Liver (tissue), 3 donors: ENCODE results near the gene NAGLU.

Experiments used
- GABPA ChIP-seq, 2 donors: IDR thresholded peaks in 1 of 2; conservative IDR thresholded peaks in 1 of 2; 2 replicates each; pipeline ENCODE4 v1.6.1; 2016; ENCODE audit warnings: antibody characterized with exemption in 2 of 2, mild to moderate bottlenecking in 1 of 2, moderate library complexity in 1 of 2
- HNF4G ChIP-seq: IDR thresholded peaks from 2 replicates; pipeline ENCODE4 v1.6.1; 2016; ENCODE audit warnings: antibody characterized with exemption
- JUND ChIP-seq, 2 donors: IDR thresholded peaks; 2 replicates each; pipeline ENCODE4 v1.6.1; 2016; ENCODE audit warnings: antibody characterized with exemption in 2 of 2
- RAD21 ChIP-seq, 2 donors: IDR thresholded peaks; 2 replicates each; pipeline ENCODE4 v1.6.1; 2016; ENCODE audit warnings: antibody characterized with exemption in 2 of 2, mild to moderate bottlenecking in 2 of 2
- REST ChIP-seq: IDR thresholded peaks from 2 replicates; pipeline ENCODE4 v1.6.1; 2016; ENCODE audit warnings: antibody characterized with exemption, mild to moderate bottlenecking
- SP1 ChIP-seq: IDR thresholded peaks from 2 replicates; pipeline ENCODE4 v1.6.1; 2018; ENCODE audit warnings: antibody characterized with exemption, mild to moderate bottlenecking
- TAF1 ChIP-seq: conservative IDR thresholded peaks from 2 replicates; pipeline ENCODE4 v1.6.1; 2016; ENCODE audit warnings: antibody characterized with exemption, mild to moderate bottlenecking
- YY1 ChIP-seq: IDR thresholded peaks from 2 replicates; pipeline ENCODE4 v1.6.1; 2016; ENCODE audit warnings: antibody characterized with exemption, mild to moderate bottlenecking
- TF ChIP-seq, protein P1 (sequence below): fragments of 150-350 bp; IDR thresholded peaks from 2 replicates; pipeline ENCODE4 v1.5.1; 2017; ENCODE audit warnings: improper control_type of control experiment, low read depth, low read length; ENCODE audit not compliant: missing input control
- donor health status: healthy.
- donor health status: healthy.

GRCh38 chr17:42538482-42538881 is 2.4 kb downstream of the NAGLU start:
- TF ChIP-seq TAF1 (no peak), YY1 (no peak), JUND (IDR thresholded peaks at IDR 0.05) (no peak), RAD21 (IDR thresholded peaks at IDR 0.05) (no peak), GABPA (IDR thresholded peaks at IDR 0.05 in 1 of 2, conservative IDR thresholded peaks at IDR 0.05 in 1 of 2) (no peak), REST (no peak), SP1 (no peak), HNF4G (no peak)
- TF ChIP-seq, protein P1, sequence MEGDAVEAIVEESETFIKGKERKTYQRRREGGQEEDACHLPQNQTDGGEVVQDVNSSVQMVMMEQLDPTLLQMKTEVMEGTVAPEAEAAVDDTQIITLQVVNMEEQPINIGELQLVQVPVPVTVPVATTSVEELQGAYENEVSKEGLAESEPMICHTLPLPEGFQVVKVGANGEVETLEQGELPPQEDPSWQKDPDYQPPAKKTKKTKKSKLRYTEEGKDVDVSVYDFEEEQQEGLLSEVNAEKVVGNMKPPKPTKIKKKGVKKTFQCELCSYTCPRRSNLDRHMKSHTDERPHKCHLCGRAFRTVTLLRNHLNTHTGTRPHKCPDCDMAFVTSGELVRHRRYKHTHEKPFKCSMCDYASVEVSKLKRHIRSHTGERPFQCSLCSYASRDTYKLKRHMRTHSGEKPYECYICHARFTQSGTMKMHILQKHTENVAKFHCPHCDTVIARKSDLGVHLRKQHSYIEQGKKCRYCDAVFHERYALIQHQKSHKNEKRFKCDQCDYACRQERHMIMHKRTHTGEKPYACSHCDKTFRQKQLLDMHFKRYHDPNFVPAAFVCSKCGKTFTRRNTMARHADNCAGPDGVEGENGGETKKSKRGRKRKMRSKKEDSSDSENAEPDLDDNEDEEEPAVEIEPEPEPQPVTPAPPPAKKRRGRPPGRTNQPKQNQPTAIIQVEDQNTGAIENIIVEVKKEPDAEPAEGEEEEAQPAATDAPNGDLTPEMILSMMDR: no peak
